ENCODE measurements around the gene TNFRSF14.

GRCh38 chr1:2558420-2558819 lies 2.2 kb downstream of the TNFRSF14 start:
- TF ChIP-seq CTCF (IDR thresholded peaks at IDR 0.05) (no peak), POLR2A (IDR thresholded peaks at IDR 0.05) (no peak)
